HG03575 (cell line): Measurements from ENCODE around the gene EYS.

Experiments used
- ATAC-seq: cut with Tn5 transposase; IDR thresholded peaks from one replicate; pipeline ENCODE4 v1.9.1; 2021; ENCODE audit not compliant: unreplicated experiment, insufficient number of reproducible peaks, low FRiP score; ENCODE audit errors: extremely low read depth

The EYS gene

DNA sequence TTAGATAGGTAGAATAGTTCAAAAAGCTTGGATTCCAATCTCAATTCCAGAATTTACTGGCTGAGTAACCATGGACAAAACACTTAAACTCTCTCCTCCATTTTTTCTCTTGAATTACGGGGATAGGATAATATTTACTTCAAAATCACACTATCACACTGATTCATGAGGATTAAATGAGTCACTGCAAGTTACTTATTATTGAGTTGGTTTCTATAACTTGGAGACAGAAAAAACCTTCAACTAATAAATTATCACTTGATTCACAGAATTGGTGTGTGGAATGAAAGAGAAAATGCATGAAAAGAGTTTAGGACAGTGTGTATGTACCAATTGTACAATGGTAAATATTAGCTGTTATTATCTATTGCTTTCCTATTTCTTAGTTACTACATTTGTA is 1486.2 kb downstream of the EYS start:
- no peak for ATAC-seq

DNA sequence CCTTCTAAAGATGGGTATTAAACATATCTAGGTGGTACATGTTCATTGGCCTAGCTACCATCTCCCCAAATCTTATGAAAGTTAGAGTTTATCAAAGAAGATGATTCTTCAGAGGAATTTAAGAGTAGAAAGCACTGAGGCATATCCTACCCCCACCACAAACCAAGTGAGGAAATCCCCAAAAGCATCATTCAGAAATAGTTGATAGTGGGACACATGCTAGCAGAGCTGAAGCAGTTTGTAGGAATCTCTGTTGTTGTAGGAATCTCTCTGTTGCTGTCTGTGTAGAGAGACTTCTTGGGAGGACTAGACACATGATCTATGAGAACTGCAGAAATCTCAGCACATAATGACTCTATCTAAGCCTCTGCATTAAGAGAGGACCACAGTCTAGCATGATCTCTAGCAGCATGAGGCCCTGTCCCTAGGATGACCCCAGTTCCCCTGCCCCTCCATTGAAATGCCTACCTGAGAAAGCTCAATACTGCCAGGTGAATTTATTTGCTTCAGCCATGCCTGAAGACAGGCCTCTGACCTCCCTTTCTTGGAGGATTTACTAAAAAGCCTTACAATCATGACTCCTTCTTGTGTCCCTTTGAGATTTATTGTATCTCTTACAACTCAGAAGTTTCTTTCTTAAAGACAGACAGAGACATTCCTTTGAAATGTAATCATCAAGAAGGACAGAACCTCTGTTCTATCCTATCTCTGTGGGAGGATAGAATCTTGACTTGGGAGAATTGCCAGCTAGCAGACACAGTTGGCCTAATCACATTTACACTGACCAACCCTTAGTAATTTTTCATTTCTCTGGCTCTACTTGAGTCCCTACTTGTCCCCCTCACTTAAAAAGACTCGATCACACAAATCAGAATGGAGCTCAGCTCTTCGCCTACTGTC is 1489.1 kb downstream of the EYS start:
- ATAC-seq: no peak

DNA sequence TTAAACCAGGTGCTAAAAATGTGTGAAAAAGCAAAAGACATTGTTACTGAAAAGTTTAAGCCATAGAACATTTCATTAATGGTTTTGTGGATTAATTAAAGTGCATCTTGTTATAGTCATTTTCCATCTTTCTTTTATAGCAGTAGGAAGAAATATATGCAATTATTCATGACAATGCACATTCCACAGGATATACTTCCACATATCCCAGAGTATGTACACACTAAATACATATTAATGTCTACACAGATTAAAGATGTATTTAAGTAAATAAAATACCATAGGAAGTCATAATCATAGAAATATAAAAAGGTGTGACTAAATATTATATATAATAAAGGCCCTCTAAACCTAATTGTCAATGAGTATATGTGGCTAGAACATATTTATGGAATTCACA is 1492.7 kb downstream of the EYS start:
- ATAC-seq: no peak

DNA sequence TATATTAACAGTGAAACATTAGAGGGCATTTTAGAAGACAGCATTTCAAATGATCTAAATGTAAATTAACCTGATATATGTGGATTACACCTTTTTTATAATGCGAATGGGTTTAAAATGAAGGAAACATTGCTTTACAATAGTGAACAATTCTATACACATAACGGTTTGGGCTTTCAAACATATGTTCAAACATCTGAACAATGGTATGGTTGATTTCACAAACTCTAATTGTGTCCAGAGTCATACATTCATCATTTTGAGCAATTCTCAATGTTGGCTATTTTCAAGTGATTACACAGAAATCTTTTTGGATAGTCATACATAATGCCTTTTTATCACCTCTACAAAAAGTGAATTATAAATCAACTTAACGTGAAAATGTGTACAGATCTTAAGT is 1493.3 kb downstream of the EYS start:
- no peak for ATAC-seq

DNA sequence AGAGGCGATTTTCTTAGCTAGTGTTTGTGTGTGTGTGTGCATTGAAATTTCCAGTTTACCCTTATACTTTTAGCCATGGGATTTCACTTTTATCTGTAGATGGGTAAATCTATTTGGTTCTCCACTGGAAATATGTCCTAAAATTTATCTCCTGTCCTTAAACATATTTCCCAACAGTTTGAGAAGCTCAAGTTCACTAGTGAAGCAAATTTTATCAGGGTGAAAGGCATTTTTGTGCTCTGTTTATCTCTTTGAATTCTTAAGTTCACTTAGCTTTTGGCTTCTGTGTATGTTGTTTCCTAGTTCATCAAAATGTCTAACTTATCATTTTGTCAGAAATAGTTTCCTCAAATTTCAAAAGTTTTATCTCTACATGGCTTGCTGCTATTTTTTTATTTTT is 1509.8 kb downstream of the EYS start:
- ATAC-seq: no peak

DNA sequence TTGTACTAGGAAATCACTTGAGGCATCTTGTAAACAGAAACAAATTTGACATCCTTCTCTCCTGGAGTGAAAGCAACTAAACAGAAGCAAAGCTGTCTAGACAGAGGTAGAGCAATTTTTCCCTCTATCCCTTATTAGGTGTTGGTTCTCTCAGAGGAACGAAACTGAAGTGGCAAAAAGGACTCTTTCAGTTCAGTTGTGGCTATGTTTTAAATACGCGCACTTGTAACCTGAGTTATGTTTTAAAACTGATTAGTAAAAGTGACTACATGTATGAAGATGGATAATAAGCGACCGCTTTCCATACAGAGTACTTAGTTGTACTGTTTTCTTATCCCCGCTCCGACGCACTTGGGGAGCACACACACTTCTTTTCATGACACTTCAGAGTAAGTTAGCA is 1520.4 kb downstream of the EYS start:
- ATAC-seq: no peak

DNA sequence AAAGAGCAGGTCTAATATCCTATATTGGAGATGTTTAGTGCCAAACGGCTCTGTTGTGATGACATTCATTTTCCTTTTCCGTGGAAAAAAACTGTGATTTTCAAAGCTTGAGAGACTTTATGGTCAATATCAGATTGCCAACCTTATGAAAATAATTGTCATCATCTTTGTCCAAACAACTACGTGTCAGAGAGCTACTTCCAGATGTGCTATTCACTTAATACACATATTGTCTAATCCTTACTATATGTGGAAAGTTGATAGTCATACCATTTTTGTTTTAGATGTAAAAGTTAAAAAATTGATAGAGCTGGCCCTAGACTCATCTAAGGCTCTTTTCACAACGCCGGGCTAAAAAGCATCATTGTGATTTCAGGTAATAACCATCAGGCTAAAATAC is 1521.4 kb downstream of the EYS start:
- no peak for ATAC-seq

DNA sequence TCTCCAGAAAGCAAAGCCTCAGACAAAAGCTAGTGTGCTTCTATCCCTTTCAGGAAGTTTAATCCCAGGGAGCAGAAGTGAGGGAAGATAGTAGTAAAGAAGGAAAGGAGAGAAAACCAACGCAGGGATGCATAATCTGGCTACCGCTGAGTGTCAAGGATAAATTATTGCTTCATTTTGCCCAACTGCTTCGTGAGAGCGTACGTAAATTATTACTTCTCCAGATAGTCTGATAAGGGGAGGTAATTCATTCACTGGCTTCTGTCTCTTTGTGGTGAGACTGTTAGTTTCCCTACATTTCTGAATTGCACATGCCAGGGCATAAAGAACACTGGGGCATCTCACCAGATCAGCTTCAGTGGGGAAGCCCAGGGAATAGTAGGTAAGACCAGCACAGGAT is 1531.7 kb downstream of the EYS start:
- ATAC-seq: no peak

DNA sequence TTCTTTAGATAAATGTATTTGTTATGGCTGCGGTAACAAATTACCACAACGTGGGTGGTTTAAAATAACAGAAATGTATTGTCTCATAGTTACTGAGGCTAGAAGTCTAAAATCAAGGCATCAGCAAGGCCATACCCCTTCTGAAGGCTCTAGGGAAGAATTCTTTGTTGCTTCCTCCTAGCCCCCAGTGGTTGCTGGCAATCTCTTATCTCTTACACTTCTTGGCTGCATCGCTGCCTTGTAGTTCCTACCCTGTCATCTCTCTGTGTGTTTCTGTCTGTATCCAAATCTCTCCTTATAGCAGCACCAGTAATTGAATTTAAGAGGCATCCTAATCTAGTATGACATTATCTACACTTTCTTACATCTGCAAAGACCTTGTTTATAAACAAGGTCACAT is 1536.7 kb downstream of the EYS start:
- no peak for ATAC-seq

DNA sequence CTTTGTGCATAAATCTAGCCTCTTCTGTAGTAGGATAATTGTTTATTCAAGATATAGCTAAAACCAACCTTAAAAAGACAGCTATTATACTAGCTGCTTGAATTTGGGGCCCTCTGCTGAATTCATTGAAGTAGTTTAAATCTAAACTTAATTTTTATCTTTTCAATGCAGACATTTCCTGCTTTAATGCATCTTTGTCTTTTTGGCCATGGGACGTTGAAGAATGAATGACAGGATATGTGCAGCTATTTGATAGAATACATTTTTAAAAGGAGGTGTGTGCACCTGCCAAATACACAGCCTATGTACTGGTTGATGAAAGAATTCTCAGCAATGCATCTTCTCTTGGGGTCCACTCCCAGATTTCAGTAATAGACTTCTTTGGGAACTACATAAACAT is 1546.5 kb downstream of the EYS start:
- ATAC-seq: no peak

DNA sequence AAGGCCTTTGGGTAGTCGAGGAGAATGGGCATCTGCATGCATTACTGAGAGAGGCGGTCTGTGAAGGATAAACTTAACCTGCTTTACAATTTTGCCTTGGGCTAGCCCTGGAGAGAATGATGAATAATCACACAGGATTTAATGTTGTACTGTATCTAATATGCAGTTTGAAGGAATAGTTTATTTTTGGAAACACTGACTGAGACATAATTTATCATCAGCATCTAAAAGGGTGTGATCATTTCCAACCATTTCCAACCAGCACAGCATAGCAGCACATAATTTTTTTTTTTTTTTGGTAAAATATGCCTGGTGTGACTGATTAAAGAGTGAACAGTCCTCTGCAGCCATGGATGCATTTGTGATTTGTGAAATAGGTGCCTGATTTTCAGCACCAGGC is 1552.0 kb downstream of the EYS start:
- no peak for ATAC-seq

DNA sequence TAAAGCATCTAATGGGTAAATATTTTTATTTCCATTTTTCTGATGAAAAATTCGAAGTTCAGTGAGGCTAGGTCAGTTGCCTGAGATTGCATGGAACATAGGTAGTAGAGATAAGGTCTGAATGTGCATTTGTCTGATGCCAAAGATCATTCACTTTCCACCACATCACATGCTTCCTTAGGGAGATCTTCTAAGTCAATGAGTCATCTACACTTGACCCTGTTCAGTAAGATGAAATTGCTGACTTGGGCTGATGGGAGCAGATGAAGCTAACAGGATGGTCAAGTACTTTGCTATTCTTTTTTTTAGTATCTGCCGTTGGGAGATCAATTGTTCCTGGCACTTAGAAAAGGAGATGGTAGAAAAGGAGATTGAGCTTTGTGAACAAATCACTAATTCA is 1560.2 kb downstream of the EYS start:
- ATAC-seq: no peak

DNA sequence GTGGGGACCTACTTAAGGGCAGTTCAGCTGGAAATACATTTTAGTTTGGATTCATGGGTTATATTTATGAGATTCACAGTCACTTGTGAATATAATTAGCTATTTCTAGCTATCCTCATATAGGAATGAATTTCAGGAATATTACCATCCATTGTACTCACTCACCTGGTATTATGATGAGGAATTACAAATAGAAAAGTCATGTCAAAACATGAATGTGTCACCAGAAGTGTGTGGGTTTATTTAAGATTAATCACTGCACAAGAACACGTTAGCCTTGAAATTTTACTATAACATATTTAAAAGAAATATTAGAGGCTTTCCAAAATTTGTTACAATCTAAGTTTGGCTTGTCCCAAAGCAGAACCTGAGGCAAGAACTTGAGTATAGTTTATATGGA is 1560.9 kb downstream of the EYS start:
- ATAC-seq: no peak

DNA sequence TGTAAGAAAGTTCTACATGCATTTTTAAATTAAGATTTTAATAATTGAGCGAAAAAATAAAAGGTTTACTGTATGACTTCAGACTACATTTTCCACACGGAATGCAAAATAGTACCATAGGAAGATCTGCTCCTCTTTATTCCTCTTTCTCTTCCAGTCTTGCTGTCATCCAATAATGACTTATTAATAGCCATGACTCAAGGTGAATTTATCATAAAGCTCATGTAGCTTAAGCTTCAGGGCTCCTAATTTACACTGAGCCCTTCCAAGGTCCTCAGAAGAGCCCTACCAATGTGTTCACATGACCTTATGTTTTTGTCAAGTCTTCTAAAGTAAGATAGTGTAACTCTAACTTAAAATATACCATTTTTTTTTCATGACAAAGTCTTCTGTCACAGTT is 1561.4 kb downstream of the EYS start:
- no peak for ATAC-seq

DNA sequence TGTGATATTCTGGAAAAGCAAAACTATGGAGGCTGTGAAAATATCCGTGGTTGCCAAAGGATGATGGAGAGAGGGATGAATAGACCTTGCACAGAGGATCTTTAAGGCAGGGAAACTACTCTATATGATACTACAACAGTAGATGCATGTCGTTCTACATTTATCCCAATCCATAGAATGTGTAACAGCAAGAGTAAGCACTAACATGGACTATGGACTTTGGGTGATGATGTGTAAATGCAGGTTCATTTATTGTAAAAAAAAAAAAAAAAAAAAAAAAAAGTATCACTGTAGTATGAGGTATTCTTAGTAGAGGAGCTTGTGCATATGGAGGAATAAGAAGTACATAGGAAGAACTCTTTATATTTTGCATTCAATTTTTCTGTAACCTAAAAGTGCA is 1563.9 kb downstream of the EYS start:
- ATAC-seq: no peak

DNA sequence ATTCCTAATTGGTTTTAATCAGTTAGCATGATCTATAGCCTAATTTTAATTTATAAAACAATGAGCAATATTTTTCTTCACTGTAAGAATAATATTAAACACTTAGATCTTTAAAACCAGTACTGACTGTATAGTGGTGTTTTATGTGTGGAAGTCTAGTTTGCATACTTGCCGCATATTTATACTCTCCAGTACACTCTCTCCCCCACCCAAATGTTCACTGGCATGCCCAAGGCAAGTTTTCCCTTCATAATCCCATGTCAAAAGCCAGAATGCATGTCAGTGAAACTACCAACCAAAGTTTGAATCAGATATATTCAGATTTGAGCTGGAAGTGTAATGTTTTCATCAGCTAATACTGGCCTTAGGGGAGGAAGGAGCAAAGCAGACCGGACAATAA is 1565.3 kb downstream of the EYS start:
- no peak for ATAC-seq

DNA sequence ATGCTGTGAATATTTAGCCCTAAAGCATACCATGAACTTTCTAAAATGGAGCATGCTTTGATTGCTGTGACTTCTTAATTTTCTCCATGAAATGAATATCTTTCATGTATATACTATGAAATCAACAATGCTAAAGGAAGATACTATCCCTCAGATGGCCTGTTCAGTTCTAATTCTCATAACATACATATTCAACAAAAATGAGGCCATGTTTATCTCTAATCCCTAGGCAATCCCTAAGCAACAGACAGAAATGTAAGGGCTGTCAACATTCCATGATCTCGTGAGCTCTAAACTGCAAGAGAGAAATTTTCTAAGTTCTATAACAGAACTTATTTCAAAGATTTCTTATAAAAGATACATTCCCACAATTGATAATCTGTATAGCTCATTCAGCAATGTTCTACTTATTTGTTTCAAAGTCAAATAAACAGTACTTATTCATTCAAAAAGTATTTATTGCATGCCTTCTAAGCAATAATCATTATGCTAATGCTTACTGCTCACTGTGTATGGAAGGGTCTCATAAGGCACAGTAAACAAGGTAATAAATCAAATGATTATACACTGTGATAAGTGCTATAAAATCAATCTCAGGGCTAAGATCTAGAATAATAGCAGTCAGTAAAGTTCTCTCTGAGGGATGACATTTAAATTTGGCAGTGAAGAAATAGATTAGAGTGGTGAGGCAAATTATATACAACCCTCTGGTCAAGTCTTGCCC is 1578.6 kb downstream of the EYS start:
- no peak for ATAC-seq

DNA sequence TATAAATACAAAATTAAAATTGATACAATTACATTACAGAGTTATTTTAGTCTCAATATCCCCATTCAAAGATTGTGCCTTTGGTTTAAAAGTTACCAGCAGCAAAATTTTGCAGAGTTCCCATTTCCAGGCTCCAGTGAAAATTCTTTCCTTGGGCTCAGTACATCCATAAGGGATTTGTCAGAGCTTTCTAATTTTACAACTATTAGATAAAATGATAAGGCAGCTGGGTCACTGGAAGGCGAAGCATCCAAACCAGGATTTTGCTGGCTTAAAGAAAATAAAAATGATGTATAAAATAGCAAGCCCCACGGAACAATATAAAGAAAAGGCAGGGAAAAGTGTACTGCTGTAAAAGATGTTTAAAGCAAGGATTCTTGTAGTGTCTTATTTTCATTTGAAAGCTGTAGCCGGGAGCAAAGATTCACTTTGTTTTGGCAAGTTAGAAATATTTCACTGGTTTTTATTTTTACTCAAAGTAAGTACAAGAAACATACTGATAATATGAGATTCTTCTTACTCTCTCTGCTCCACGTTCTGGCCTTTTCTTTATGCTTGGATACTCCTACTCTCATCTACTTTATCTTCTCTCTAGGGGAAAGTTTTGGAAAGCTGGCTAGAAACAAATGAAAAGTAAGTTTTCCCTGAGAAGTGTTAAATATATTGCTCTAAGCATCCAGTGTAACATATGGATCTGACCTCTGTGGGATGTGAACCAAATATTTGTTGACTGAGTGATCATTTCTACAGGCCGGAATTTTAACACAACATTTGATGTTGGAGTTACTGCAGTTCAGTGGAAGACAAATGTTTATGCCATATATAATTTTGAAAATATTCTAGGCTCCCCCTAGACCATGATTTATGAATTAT is 1583.0 kb downstream of the EYS start:
- ATAC-seq: no peak

DNA sequence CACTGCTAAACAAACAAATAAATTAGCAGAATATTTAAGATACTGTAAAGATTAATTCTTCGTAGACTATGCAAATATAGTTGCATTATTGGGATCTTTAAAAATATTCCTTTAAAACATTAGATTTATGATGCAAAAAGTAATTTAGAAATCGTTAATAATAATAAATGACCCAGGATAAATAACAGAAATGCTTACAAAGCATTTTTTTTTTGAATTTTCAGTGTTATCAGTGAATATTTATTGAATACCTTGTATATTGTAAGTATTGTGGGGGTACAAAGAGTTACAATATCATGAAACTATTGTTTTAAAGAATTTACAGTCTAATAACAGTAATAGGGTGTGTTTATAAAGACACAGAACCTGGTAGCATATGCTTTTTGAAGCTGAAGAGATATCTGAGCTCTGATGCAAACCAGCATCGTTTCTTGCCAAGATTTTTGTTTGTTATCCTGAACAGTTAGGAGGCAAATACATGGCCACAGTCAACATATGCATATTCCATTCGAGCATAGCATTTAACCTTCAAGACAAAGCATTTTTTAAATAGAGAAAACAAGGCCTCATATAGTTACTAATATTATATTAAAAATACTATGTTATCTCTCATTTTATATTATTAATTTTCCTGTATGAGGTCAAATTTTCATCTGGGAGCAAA is 1584.2 kb downstream of the EYS start:
- ATAC-seq: no peak
